Mucosa of descending colon (tissue), 3 donors: ENCODE results near the gene MNAT1. TPM values are rescaled to one million over a fixed set of nuclear protein-coding genes. Genes with fewer than 3 reads are reported as not detected.

ENCODE experiments used
- ATAC-seq: fragments of 200-7000 bp; cut with Tn5 transposase; one replicate; pipeline ENCODE4 v1.9.1; 2020; ENCODE audit warnings: mild to moderate bottlenecking, moderate library complexity
- DNase-seq, 3 donors: peaks; one replicate each; pipeline ENCODE4 v3.0.0-alpha.2; 2020
- H3K36me3 ChIP-seq: fragments of 200-600 bp; one replicate; pipeline ENCODE4 v1.8.0; 2021; ENCODE audit warnings: low read depth, mild to moderate bottlenecking
- H3K4me1 ChIP-seq: fragments of 200-600 bp; one replicate; pipeline ENCODE4 v1.8.0; 2021; ENCODE audit warnings: low read depth, mild to moderate bottlenecking
- H3K4me3 ChIP-seq: fragments of 200-600 bp; one replicate; pipeline ENCODE4 v1.8.0; 2021; ENCODE audit warnings: mild to moderate bottlenecking
- H3K9me3 ChIP-seq: fragments of 200-600 bp; one replicate; pipeline ENCODE4 v1.8.0; 2021; ENCODE audit warnings: mild to moderate bottlenecking
- intact Hi-C, 2 donors: fragments of 100-400 bp; cut with DNase I in 1 of 2; cut with micrococcal nuclease in 1 of 2; formaldehyde crosslinking; loops; one replicate each; pipeline versions ENCODE4 v1.11.0 to v1.11.1; 2022; cut with DNase I, micrococcal nuclease
- total RNA-seq, 3 donors: library from RNA; stranded (reverse); fragmentation: NEBNext Ultra II Directional in 2 of 3; extraction: Animal tissue kit (Norgen Biotek cat#: 25700) in 2 of 3; gene quantifications; one replicate each; pipeline versions ENCODE4 v1.2.1 to v1.2.4, GENCODE V29; 2021 to 2023
- TF ChIP-seq, protein P1 (sequence below): fragments of 200-600 bp; IDR thresholded peaks from one replicate; pipeline ENCODE4 v1.8.0; 2022; ENCODE audit warnings: antibody characterized with exemption, mild to moderate bottlenecking
- donor health status: DM: no; HTN: no; CAD: no; lungs with moderate emphysema.
- donor health status: DM: no; HTN: no; CAD: no.
- donor health status: DM: no; HTN: yes; CAD: no.

MNAT1 gene
- total RNA-seq, 3 donors from 2014 or later = 13.4 to 19.8 (median 14.3) TPM

GRCh38 chr14:60926002-60926401 lies 191.4 kb downstream of the MNAT1 start:
- Histone ChIP-seq H3K9me3 (no peaks in the 10 kb centered on the region), H3K4me1 (no peaks in the 10 kb centered on the region), H3K4me3 (no peak overlapping the region), H3K36me3 (no peaks in the 10 kb centered on the region)
- DNase-seq (no peak), ATAC-seq (no peak)
- intact Hi-C loops = no loop called here
- TF ChIP-seq, protein P1, sequence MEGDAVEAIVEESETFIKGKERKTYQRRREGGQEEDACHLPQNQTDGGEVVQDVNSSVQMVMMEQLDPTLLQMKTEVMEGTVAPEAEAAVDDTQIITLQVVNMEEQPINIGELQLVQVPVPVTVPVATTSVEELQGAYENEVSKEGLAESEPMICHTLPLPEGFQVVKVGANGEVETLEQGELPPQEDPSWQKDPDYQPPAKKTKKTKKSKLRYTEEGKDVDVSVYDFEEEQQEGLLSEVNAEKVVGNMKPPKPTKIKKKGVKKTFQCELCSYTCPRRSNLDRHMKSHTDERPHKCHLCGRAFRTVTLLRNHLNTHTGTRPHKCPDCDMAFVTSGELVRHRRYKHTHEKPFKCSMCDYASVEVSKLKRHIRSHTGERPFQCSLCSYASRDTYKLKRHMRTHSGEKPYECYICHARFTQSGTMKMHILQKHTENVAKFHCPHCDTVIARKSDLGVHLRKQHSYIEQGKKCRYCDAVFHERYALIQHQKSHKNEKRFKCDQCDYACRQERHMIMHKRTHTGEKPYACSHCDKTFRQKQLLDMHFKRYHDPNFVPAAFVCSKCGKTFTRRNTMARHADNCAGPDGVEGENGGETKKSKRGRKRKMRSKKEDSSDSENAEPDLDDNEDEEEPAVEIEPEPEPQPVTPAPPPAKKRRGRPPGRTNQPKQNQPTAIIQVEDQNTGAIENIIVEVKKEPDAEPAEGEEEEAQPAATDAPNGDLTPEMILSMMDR = no peak

DNA sequence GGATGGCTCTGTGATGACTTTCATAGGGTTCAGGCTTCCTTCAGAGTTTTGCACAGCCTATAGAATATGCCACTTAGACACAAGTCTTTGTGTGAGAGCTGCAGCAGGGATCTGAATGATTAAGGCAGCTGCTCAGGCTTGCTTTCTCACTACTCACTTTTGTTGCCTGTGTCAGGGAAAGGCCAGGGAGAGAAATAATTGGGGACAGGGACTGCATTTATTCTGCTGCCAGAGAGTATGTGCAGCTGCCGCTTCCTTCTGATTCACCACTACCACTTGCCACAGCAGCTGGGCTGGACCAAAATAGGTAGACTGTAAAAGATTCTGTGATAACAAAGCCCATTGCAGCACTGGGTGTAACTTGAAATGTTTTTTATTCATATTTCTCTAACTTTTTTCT lies 196.7 kb downstream of the MNAT1 start:
- H3K9me3 ChIP-seq = no peaks in the 10 kb centered on the region
- H3K4me1 ChIP-seq = peaks cover 5% of the 10 kb centered on the region
- intact Hi-C loops = no loop called here
- no peak for ATAC-seq
- TF ChIP-seq, protein P1 = no peak
- DNase-seq = no peak
- no peaks in the 10 kb centered on the region for H3K36me3 ChIP-seq
- no peak overlapping the region for H3K4me3 ChIP-seq

DNA sequence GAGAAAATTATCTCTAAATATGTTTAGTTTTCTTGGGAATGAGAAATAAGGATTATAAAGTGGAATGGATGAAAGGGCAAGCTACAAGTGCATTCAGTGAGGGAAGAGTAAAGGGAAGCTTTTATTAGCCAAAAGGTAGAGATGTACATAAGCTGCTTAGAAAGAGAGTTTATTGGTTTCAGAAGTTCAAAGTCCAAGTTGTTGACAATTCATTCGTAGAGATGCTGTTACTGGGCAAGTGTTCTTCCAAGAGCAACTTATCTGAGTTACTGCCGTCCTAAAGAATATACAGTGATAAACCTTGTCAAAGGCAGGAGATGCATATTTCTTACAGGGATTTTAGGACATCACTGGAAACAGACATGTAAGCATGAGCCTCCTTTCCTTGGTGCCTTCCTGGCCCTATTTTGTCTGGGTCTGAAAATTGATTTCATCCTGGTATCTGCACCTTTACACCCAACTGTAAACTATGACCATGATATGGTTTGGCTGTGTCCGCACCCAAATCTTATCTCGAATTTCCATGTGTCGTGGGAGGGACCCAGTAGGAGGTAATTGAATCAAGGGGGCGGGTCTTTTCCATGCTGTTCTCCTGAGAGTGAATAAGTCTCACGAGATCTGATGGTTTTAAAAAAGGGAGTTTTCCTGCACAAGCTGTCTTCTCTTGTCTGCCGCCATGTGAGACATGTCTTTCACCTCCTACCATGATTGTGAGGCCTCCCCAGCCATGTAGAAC lies 199.5 kb downstream of the MNAT1 start:
- peaks cover 5% of the 10 kb centered on the region for H3K4me1 ChIP-seq
- H3K36me3 ChIP-seq = no peaks in the 10 kb centered on the region
- no peak overlapping the region for H3K4me3 ChIP-seq
- H3K9me3 ChIP-seq = no peaks in the 10 kb centered on the region
- intact Hi-C loops = no loop called here
- peak; percentile 82 for ATAC-seq
- peak in 1 of 3 donors; percentile 40 for DNase-seq
- TF ChIP-seq, protein P1 = no peak

GRCh38 chr14:60935319-60935718 lies 200.8 kb downstream of the MNAT1 start:
- Histone ChIP-seq H3K4me3 (no peak overlapping the region), H3K36me3 (no peaks in the 10 kb centered on the region), H3K4me1 (peaks cover 5% of the 10 kb centered on the region), H3K9me3 (no peaks in the 10 kb centered on the region)
- TF ChIP-seq, protein P1 = no peak
- intact Hi-C loops = no loop called here
- ATAC-seq (no peak), DNase-seq (no peak)

DNA sequence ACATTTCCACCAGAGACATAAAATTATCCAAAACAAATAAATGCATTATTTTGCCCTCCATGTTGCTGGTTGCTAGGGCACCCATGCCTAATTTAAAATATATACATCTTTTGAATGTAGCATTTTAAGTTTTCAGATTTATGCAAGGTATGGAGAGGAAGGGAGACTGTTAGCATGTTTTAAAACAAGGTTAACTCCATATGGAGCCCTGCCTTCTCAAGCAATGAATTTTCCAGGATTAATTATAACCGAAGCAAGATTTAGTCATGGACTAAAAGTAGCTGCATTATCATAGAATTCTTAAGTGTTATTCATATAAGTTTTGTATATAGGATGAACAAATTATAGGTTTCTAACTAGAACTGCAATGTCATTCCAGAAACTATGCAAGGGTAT lies 209.1 kb downstream of the MNAT1 start:
- H3K36me3 ChIP-seq = no peaks in the 10 kb centered on the region
- H3K4me1 ChIP-seq = no peaks in the 10 kb centered on the region
- ATAC-seq (no peak), DNase-seq (no peak)
- no peak overlapping the region for H3K4me3 ChIP-seq
- H3K9me3 ChIP-seq = no peaks in the 10 kb centered on the region
- TF ChIP-seq, protein P1 = no peak
- intact Hi-C loops = no loop called here
